Large intestine (tissue), 3 donors: ENCODE data around the gene SLC6A18. TPM values are rescaled to one million over a fixed set of nuclear protein-coding genes. Genes with fewer than 3 reads are reported as not detected.
"Not testable (repeated sequence)": the region's sequence is repeated elsewhere in the genome, so short reads cannot be mapped to it uniquely, and the experiment has no call there.

Experiments
- DNase-seq, 2 donors: peaks; one replicate each; pipeline versions ENCODE4 v3.0.0 to v3.0.0-alpha.2; 2013
- H3K27ac ChIP-seq: one replicate; pipeline ENCODE4 v1.5.1; 2013; ENCODE audit warnings: low read length
- H3K27me3 ChIP-seq: 2 replicates; pipeline ENCODE4 v1.6.1; 2013; ENCODE audit warnings: low read length; ENCODE audit not compliant: control insufficient read depth, insufficient read depth
- H3K36me3 ChIP-seq: 2 replicates; pipeline ENCODE4 v1.6.1; 2013; ENCODE audit warnings: low read length; ENCODE audit not compliant: control insufficient read depth, insufficient read depth
- H3K4me1 ChIP-seq: one replicate; pipeline ENCODE4 v1.6.1; 2013; ENCODE audit warnings: low read length; ENCODE audit not compliant: control insufficient read depth, insufficient read depth
- H3K4me3 ChIP-seq: one replicate; pipeline ENCODE4 v1.5.1; 2013; ENCODE audit warnings: low read length
- H3K9me3 ChIP-seq: one replicate; pipeline ENCODE4 v1.6.1; 2013; ENCODE audit warnings: mild to moderate bottlenecking, low read depth, low read length, moderate library complexity; ENCODE audit not compliant: control insufficient read depth
- WGBS: methylation state at CpG from one replicate; pipeline ENCODE4 v1.1.5; 2013; ENCODE audit warnings: low lambda C conversion rate; ENCODE audit not compliant: insufficient coverage; 5-methylcytosine and 5-hydroxymethylcytosine counted together
- polyA plus RNA-seq: library from polyadenylated mRNA; unstranded; fragments of 120-200 nt; gene quantifications from one replicate; pipeline ENCODE4 v1.2.1, GENCODE V29; 2013

The SLC6A18 gene
- polyA plus RNA-seq, 1 donor, result 0.03 TPM

- Histone ChIP-seq H3K27me3 (no peaks in the 10 kb centered on the region), H3K9me3 (peaks cover 19% of the 10 kb centered on the region), H3K36me3 (no peaks in the 10 kb centered on the region), H3K27ac (no peak overlapping the region), H3K4me1 (no peaks in the 10 kb centered on the region), H3K4me3 (no peak overlapping the region)
- no peak for DNase-seq
- WGBS, result no CpG with 5 or more reads among the region's 40 CpGs
Observed at GRCh38 chr5:1265461-1266455, 40.6 kb downstream of the SLC6A18 start.

GRCh38 chr5:1266791-1267190 lies 41.6 kb downstream of the SLC6A18 start:
- no peak overlapping the region for H3K4me3 ChIP-seq
- no peaks in the 10 kb centered on the region for H3K27me3 ChIP-seq
- H3K36me3 ChIP-seq, result no peaks in the 10 kb centered on the region
- H3K4me1 ChIP-seq, result no peaks in the 10 kb centered on the region
- H3K27ac ChIP-seq, result no peak overlapping the region
- WGBS, result no CpG with 5 or more reads among the region's 9 CpGs
- no peak for DNase-seq
- peaks cover 15% of the 10 kb centered on the region for H3K9me3 ChIP-seq

- not testable (repeated sequence) for H3K4me1 ChIP-seq, H3K27ac ChIP-seq, H3K36me3 ChIP-seq, H3K4me3 ChIP-seq, DNase-seq, H3K27me3 ChIP-seq
- peaks cover 19% of the 10 kb centered on the region for H3K9me3 ChIP-seq
- no CpG with 5 or more reads among the region's 5 CpGs for WGBS
Observed at GRCh38 chr5:1267464-1267863, 42.3 kb downstream of the SLC6A18 start.

GRCh38 chr5:1268056-1268455 lies 42.9 kb downstream of the SLC6A18 start:
- Histone ChIP-seq H3K27ac (no peak overlapping the region), H3K9me3 (peaks cover 16% of the 10 kb centered on the region), H3K36me3 (no peaks in the 10 kb centered on the region), H3K4me1 (no peaks in the 10 kb centered on the region), H3K27me3 (no peaks in the 10 kb centered on the region), H3K4me3 (no peak overlapping the region)
- DNase-seq, result no peak
- no CpG with 5 or more reads among the region's 13 CpGs for WGBS

- Histone ChIP-seq H3K27me3 (no peaks in the 10 kb centered on the region), H3K4me3 (no peak overlapping the region), H3K4me1 (no peaks in the 10 kb centered on the region), H3K9me3 (peaks cover 16% of the 10 kb centered on the region), H3K36me3 (no peaks in the 10 kb centered on the region), H3K27ac (no peak overlapping the region)
- no peak for DNase-seq
- 100% methylated on average over 3 of the region's 13 CpGs for WGBS
Observed at GRCh38 chr5:1268666-1269065, 43.5 kb downstream of the SLC6A18 start.

GRCh38 chr5:1270426-1270825 lies 45.2 kb downstream of the SLC6A18 start:
- WGBS, result no CpG with 5 or more reads among the region's 22 CpGs

GRCh38 chr5:1270933-1271914 lies 46.0 kb downstream of the SLC6A18 start:
- Histone ChIP-seq H3K27me3 (no peaks in the 10 kb centered on the region), H3K4me1 (peaks cover 3% of the 10 kb centered on the region), H3K4me3 (no peak overlapping the region), H3K9me3 (peaks cover 15% of the 10 kb centered on the region), H3K27ac (no peak overlapping the region), H3K36me3 (no peaks in the 10 kb centered on the region)
- no CpG with 5 or more reads among the region's 39 CpGs for WGBS
- DNase-seq, result no peak

More at GRCh38 chr5:1270426-1270825, 45.2 kb downstream of the SLC6A18 start:
- DNase-seq, result no peak
- Histone ChIP-seq H3K9me3 (peaks cover 10% of the 10 kb centered on the region), H3K36me3 (no peaks in the 10 kb centered on the region), H3K27ac (no peak overlapping the region), H3K4me3 (no peak overlapping the region), H3K27me3 (no peaks in the 10 kb centered on the region), H3K4me1 (peaks cover 1% of the 10 kb centered on the region)

GRCh38 chr5:1272201-1272600 lies 47.0 kb downstream of the SLC6A18 start:
- Histone ChIP-seq H3K27me3 (no peaks in the 10 kb centered on the region), H3K27ac (no peak overlapping the region), H3K9me3 (peaks cover 21% of the 10 kb centered on the region), H3K4me1 (peaks cover 3% of the 10 kb centered on the region), H3K36me3 (no peaks in the 10 kb centered on the region), H3K4me3 (no peak overlapping the region)
- no CpG with 5 or more reads among the region's 21 CpGs for WGBS
- no peak for DNase-seq

GRCh38 chr5:1273745-1274144 lies 48.6 kb downstream of the SLC6A18 start:
- Histone ChIP-seq H3K4me3 (no peak overlapping the region), H3K4me1 (peaks cover 3% of the 10 kb centered on the region), H3K27me3 (no peaks in the 10 kb centered on the region), H3K9me3 (peaks cover 35% of the 10 kb centered on the region), H3K27ac (no peak overlapping the region), H3K36me3 (no peaks in the 10 kb centered on the region)
- no peak for DNase-seq
- no CpG with 5 or more reads among the region's 20 CpGs for WGBS

GRCh38 chr5:1274471-1274870 lies 49.3 kb downstream of the SLC6A18 start:
- Histone ChIP-seq H3K4me1 (peaks cover 3% of the 10 kb centered on the region), H3K36me3 (no peaks in the 10 kb centered on the region), H3K27me3 (no peaks in the 10 kb centered on the region), H3K9me3 (peaks cover 42% of the 10 kb centered on the region), H3K27ac (no peak overlapping the region), H3K4me3 (no peak overlapping the region)
- WGBS, result 93% methylated on average over 5 of the region's 16 CpGs
- no peak for DNase-seq
